H1 (cell line): ENCODE measurements around the gene SLIRP. TPM values are rescaled to one million over a fixed set of nuclear protein-coding genes. Genes with fewer than 3 reads are reported as not detected.

Experiments used
- CTCF ChIA-PET: fragments of 300-600 bp; sonication (Branson Sonifier 250); formaldehyde crosslinking; loops from one replicate; lab custom pipeline; 2021; ENCODE audit not compliant: partially characterized antibody; lab: Charles Lee
- POLR2A ChIA-PET: fragments of 300-600 bp; sonication (Branson Sonifier 250); formaldehyde crosslinking; loops from one replicate; lab custom pipeline; 2021; ENCODE audit warnings: inconsistent platforms; ENCODE audit not compliant: partially characterized antibody; lab: Charles Lee
- DNase-seq, 2 experiments: peaks; one replicate each; pipeline versions ENCODE4 v3.0.0 to v3.0.0-alpha.2; 2010 to 2022; ENCODE audit warnings: low spot score in 2 of 2, low read depth in 1 of 2, mixed read lengths in 1 of 2
- FAIRE-seq: peaks from 2 replicates; lab custom pipeline; 2011; peaks lifted over from hg19 to GRCh38; lab: Jason Lieb, UNC
- H2AFZ ChIP-seq: 2 replicates; pipeline ENCODE4 v1.8.1; 2012; ENCODE audit warnings: low read length, inconsistent platforms
- H2AK5ac ChIP-seq: 2 replicates; pipeline ENCODE4 v1.6.1; 2013; ENCODE audit warnings: low read depth, low read length
- H2BK120ac ChIP-seq: replicated peaks from 2 replicates; pipeline ENCODE3; 2013; ENCODE audit warnings: low read depth, low read length, inconsistent platforms
- H2BK12ac ChIP-seq: 2 replicates; pipeline ENCODE4 v1.6.1; 2013; ENCODE audit warnings: low read depth, low read length
- H2BK15ac ChIP-seq: 2 replicates; pipeline ENCODE4 v1.6.1; 2013; ENCODE audit warnings: low read length
- H2BK20ac ChIP-seq: 2 replicates; pipeline ENCODE4 v1.6.1; 2013; ENCODE audit warnings: low read length
- H2BK5ac ChIP-seq: 2 replicates; pipeline ENCODE4 v1.6.1; 2013; ENCODE audit warnings: low read depth, low read length
- H3K14ac ChIP-seq: 2 replicates; pipeline ENCODE4 v1.6.1; 2013; ENCODE audit warnings: inconsistent platforms; ENCODE audit not compliant: insufficient read length
- H3K18ac ChIP-seq: 2 replicates; pipeline ENCODE4 v1.6.1; 2013; ENCODE audit warnings: low read length; ENCODE audit errors: extremely low read depth
- H3K23ac ChIP-seq: 2 replicates; pipeline ENCODE4 v1.6.1; 2013; ENCODE audit warnings: inconsistent platforms; ENCODE audit not compliant: insufficient read length
- H3K23me2 ChIP-seq: 2 replicates; pipeline ENCODE4 v1.6.1; 2013; ENCODE audit warnings: low read depth, low read length
- H3K27ac ChIP-seq: 2 replicates; pipeline ENCODE4 v1.6.1; 2011; ENCODE audit warnings: low read depth, low read length, inconsistent platforms
- H3K27me3 ChIP-seq, 4 experiments: replicated peaks in 1 of 4; 1 replicate in 1 of 4; 2 replicates in 3 of 4; pipeline versions ENCODE4 v1.6.1 to v1.8.1; 2011 to 2013; ENCODE audit warnings: low read length in 3 of 4, mild to moderate bottlenecking in 3 of 4, inconsistent platforms in 2 of 4, mixed read lengths in 2 of 4, moderate library complexity in 1 of 4; ENCODE audit not compliant: control insufficient read depth in 3 of 4, insufficient read depth in 3 of 4; ENCODE audit errors: extremely low read depth in 1 of 4
- H3K36me3 ChIP-seq, 4 experiments: 2 replicates each; pipeline versions ENCODE4 v1.6.1 to v1.8.1; 2011 to 2013; ENCODE audit warnings: mild to moderate bottlenecking in 4 of 4, low read length in 3 of 4, moderate library complexity in 2 of 4, control low read depth in 1 of 4, inconsistent platforms in 1 of 4; ENCODE audit not compliant: insufficient read depth in 4 of 4, control insufficient read depth in 2 of 4
- H3K4ac ChIP-seq: replicated peaks from 2 replicates; pipeline ENCODE3; 2013; ENCODE audit warnings: low read length, low read depth, mixed read lengths, inconsistent platforms; ENCODE audit not compliant: insufficient read length
- H3K4me1 ChIP-seq, 4 experiments: replicated peaks in 1 of 4; 1 replicate in 1 of 4; 2 replicates in 3 of 4; pipeline versions ENCODE4 v1.6.1 to v1.8.1; 2011 to 2013; ENCODE audit warnings: low read length in 3 of 4, inconsistent platforms in 2 of 4, mixed read lengths in 1 of 4; ENCODE audit not compliant: insufficient read depth in 4 of 4, control insufficient read depth in 3 of 4
- H3K4me2 ChIP-seq, 2 experiments: 2 replicates each; pipeline versions ENCODE4 v1.6.1 to v1.8.1; 2011 to 2013; ENCODE audit warnings: low read depth in 2 of 2, low read length in 2 of 2, control low read depth in 1 of 2, inconsistent platforms in 1 of 2, mild to moderate bottlenecking in 1 of 2; ENCODE audit not compliant: insufficient read depth in 1 of 2
- H3K4me3 ChIP-seq, 4 experiments: fragments of 200-600, 300-600 bp in 1 of 4; sonication (generic), shearing (Covaris generic), sonication (Bioruptor Twin) in 1 of 4; 2 replicates each; pipeline versions ENCODE4 v1.5.1 to v1.8.1; 2011 to 2016; ENCODE audit warnings: low read length in 4 of 4, low read depth in 3 of 4, control low read depth in 2 of 4, inconsistent platforms in 2 of 4, mild to moderate bottlenecking in 2 of 4, mixed read lengths in 1 of 4, moderate library complexity in 1 of 4; ENCODE audit not compliant: insufficient read depth in 2 of 4; ENCODE audit errors: extremely low read depth in 1 of 4
- H3K56ac ChIP-seq: replicated peaks from 2 replicates; pipeline ENCODE3; 2013; ENCODE audit warnings: low read depth, mild to moderate bottlenecking, mixed read lengths, low read length, inconsistent platforms; ENCODE audit not compliant: insufficient read length
- H3K79me1 ChIP-seq: 2 replicates; pipeline ENCODE4 v1.6.1; 2013; ENCODE audit warnings: low read depth, low read length, control low read depth
- H3K79me2 ChIP-seq, 2 experiments: 2 replicates each; pipeline versions ENCODE4 v1.6.1 to v1.8.1; 2012 to 2013; ENCODE audit warnings: low read length in 2 of 2, mild to moderate bottlenecking in 2 of 2, inconsistent platforms in 1 of 2; ENCODE audit not compliant: insufficient read depth in 2 of 2, control insufficient read depth in 1 of 2
- H3K9ac ChIP-seq, 4 experiments: replicated peaks in 1 of 4; 1 replicate in 1 of 4; 2 replicates in 3 of 4; pipeline versions ENCODE4 v1.6.1 to v1.8.1; 2011 to 2013; ENCODE audit warnings: low read depth in 3 of 4, low read length in 3 of 4, control low read depth in 2 of 4, mild to moderate bottlenecking in 2 of 4, moderate library complexity in 2 of 4, inconsistent platforms in 1 of 4; ENCODE audit errors: extremely low read depth in 1 of 4
- H3K9me3 ChIP-seq, 2 experiments: 2 replicates each; pipeline versions ENCODE4 v1.6.1 to v1.8.1; 2012 to 2013; ENCODE audit warnings: mild to moderate bottlenecking in 2 of 2, moderate library complexity in 2 of 2, control low read depth in 1 of 2, inconsistent platforms in 1 of 2, low read depth in 1 of 2, low read length in 1 of 2, mixed read lengths in 1 of 2; ENCODE audit not compliant: insufficient read depth in 2 of 2
- H4K20me1 ChIP-seq, 2 experiments: replicated peaks in 1 of 2; 2 replicates each; pipeline versions ENCODE3 to v1.8.1; 2011 to 2013; ENCODE audit warnings: inconsistent platforms in 2 of 2, low read length in 2 of 2, mild to moderate bottlenecking in 1 of 2; ENCODE audit not compliant: insufficient read depth in 2 of 2, control insufficient read depth in 1 of 2
- H4K5ac ChIP-seq: 2 replicates; pipeline ENCODE4 v1.6.1; 2013; ENCODE audit warnings: low read length, low read depth, mixed read lengths, inconsistent platforms; ENCODE audit not compliant: insufficient read length
- H4K8ac ChIP-seq: 2 replicates; pipeline ENCODE4 v1.8.0; 2013; ENCODE audit warnings: mild to moderate bottlenecking, moderate library complexity, low read length, inconsistent platforms; ENCODE audit not compliant: insufficient read depth; ENCODE audit errors: extremely low read depth
- H4K91ac ChIP-seq: replicated peaks from 2 replicates; pipeline ENCODE3; 2013; ENCODE audit warnings: low read length, mixed read lengths, inconsistent platforms; ENCODE audit not compliant: insufficient read length
- CHD2 ChIP-seq: IDR thresholded peaks from 2 replicates; pipeline ENCODE4 v1.6.1; 2012; ENCODE audit warnings: low read length, improper control_type of control experiment
- RAD21 ChIP-seq, 2 experiments: IDR thresholded peaks in 1 of 2; conservative IDR thresholded peaks in 1 of 2; 2 replicates each; pipeline ENCODE4 v1.6.1; 2011; ENCODE audit warnings: low read depth in 2 of 2, low read length in 2 of 2, improper control_type of control experiment in 1 of 2, inconsistent platforms in 1 of 2, mild to moderate bottlenecking in 1 of 2, moderate library complexity in 1 of 2
- YY1 ChIP-seq: IDR thresholded peaks from 2 replicates; pipeline ENCODE4 v1.6.1; 2011; ENCODE audit warnings: low read depth, mild to moderate bottlenecking, low read length
- WGBS, 2 experiments: shearing (Covaris generic) in 1 of 2; methylation state at CpG; one replicate each; pipeline versions ENCODE4 v1.1.6 to v1.1.7; 2013 to 2015; ENCODE audit warnings: low lambda C conversion rate in 2 of 2, mixed read lengths in 2 of 2, inconsistent platforms in 1 of 2, low coverage in 1 of 2, missing lambda C conversion rate in 1 of 2; ENCODE audit not compliant: insufficient replicate concordance in 2 of 2, insufficient coverage in 1 of 2, insufficient read length in 1 of 2; ENCODE audit errors: extremely low coverage in 1 of 2, missing lambda C conversion rate in 1 of 2; 5-methylcytosine and 5-hydroxymethylcytosine counted together
- polyA plus RNA-seq, 7 experiments: library from polyadenylated mRNA; depleted of rRNA in 3 of 7; stranded (reverse) in 5 of 7; unstranded in 2 of 7; fragments of >200 nt in 5 of 7; fragments of 200-250 nt in 2 of 7; gene quantifications; 1 replicate in 5 of 7; 2 replicates in 1 of 7; 4 replicates in 1 of 7; pipeline versions ENCODE4 v1.2.1 to v1.2.3, GENCODE V29; 2011 to 2013; ENCODE audit warnings: missing spikeins in 2 of 7, mixed read lengths in 2 of 7
- total RNA-seq: library from RNA; stranded (reverse); fragmentation: NEBNext Ultra II Directional; extraction: Animal tissue kit (Norgen Biotek cat#: 25700); gene quantifications from 2 replicates; pipeline ENCODE4 v1.2.1, GENCODE V29; 2021

SLIRP gene
- total and polyA plus RNA-seq, 2 of the 8 experiments (the other 6 are each of a cell fraction or from before 2014, with no cell fraction given): 374 to 383 TPM

GRCh38 chr14:77707355-77707723 lies 564 bp upstream of the SLIRP start:
- H3K14ac ChIP-seq: no peak overlapping the region
- H4K8ac ChIP-seq: peak overlapping the region; percentile 94; the same call in 1 of the 2 replicates
- FAIRE-seq (no peak), DNase-seq (no peak)
- 0 out of 2 replicates have a peak overlapping the region, but pooled peaks have one; percentile 70 for H2AFZ ChIP-seq
- H3K27ac ChIP-seq: peak overlapping the region; percentile 85
- H3K4ac ChIP-seq: no peak overlapping the region
- peaks cover 36 to 72% of the 10 kb centered on the region in 2 experiments for H3K79me2 ChIP-seq
- H3K23ac ChIP-seq: no peak overlapping the region
- peak overlapping the region; percentile 68 to 98 (median 94) for H3K4me3 ChIP-seq
- no peak overlapping the region for H4K5ac ChIP-seq
- peaks cover 4% of the 10 kb centered on the region; the same call in 1 of the 2 replicates for H3K79me1 ChIP-seq
- ChIA-PET CTCF (interaction anchor here (3.3 kb wide), 1 partner anchor 53 kb away, joined by 25 read pairs; no protein-coding TSS in a partner anchor), POLR2A (interaction anchor here (1.2 to 2.3 kb wide), 3 partner anchors 10 to 53 kb away, joined by 3 to 7 read pairs (median 5); no protein-coding TSS in a partner anchor)
- H2BK12ac ChIP-seq: no peak overlapping the region
- H3K4me2 ChIP-seq: peak overlapping the region; percentile 75 to 86
- H2BK20ac ChIP-seq: no peak overlapping the region
- no peak overlapping the region for H2BK120ac ChIP-seq
- TF ChIP-seq RAD21 (IDR thresholded peaks at IDR 0.05 in 1 of 2, conservative IDR thresholded peaks at IDR 0.05 in 1 of 2; ENCODE audit: low read depth in 2 of 2, low read length in 2 of 2): peak in 1 of 2 experiments; percentile 16; a peak in 2 of 4 replicates
- no peak for TF ChIP-seq CHD2
- TF ChIP-seq YY1: peak; percentile 58
- no peaks in the 10 kb centered on the region for H3K27me3 ChIP-seq
- H2BK5ac ChIP-seq: 0 out of 2 replicates have a peak overlapping the region, but pooled peaks have one; percentile 55
- peaks cover 6 to 10% of the 10 kb centered on the region in 2 experiments for H4K20me1 ChIP-seq
- H3K9me3 ChIP-seq: no peaks in the 10 kb centered on the region
- H3K23me2 ChIP-seq: peaks cover 8% of the 10 kb centered on the region
- H3K56ac ChIP-seq: no peak overlapping the region
- no peak overlapping the region for H3K18ac ChIP-seq
- peaks cover 8 to 39% (median 25%) of the 10 kb centered on the region in 4 experiments for H3K36me3 ChIP-seq
- 2% methylated on average over 14 of the region's 14 CpGs; no CpG with 5 or more reads in 1 of the 2 experiments for WGBS, 2 experiments
- peaks cover 0 to 2% (median 1%) of the 10 kb centered on the region in 4 experiments; a peak in 2 of 7 replicates for H3K4me1 ChIP-seq
- H2AK5ac ChIP-seq: no peak overlapping the region
- no peak overlapping the region for H2BK15ac ChIP-seq
- H3K9ac ChIP-seq: peak overlapping the region; percentile 85 to 94 (median 90)
- H4K91ac ChIP-seq: no peak overlapping the region
